HG03432 (cell line): Measurements from ENCODE around the gene SLC8A1.
"Not testable (repeated sequence)": the region's sequence is repeated elsewhere in the genome, so short reads cannot be mapped to it uniquely, and the experiment has no call there.

Experiments used
- ATAC-seq: cut with Tn5 transposase; IDR thresholded peaks from one replicate; pipeline ENCODE4 v1.9.1; 2021; ENCODE audit warnings: mild to moderate bottlenecking, moderate library complexity; ENCODE audit not compliant: unreplicated experiment

Gene SLC8A1

DNA sequence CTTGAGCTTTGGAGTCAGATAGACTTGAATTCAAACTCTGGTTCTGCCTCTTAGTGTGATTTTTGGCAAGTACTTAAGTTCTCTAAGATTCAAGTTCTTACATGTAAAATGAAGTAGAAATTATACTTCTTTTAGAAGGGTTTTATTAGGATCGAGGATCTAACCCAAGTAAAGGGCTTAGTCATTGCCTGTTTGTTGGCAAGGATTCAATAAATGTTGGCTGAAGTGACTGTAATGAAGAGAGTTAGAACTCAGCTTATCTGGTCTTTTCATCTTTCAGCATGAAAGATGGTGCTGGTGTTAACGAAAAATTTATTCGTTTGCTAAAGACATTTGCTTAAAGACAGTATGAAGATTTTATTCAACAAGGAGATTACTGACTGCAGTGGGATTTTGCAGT is 356.9 kb downstream of the SLC8A1 start:
- no peak for ATAC-seq

DNA sequence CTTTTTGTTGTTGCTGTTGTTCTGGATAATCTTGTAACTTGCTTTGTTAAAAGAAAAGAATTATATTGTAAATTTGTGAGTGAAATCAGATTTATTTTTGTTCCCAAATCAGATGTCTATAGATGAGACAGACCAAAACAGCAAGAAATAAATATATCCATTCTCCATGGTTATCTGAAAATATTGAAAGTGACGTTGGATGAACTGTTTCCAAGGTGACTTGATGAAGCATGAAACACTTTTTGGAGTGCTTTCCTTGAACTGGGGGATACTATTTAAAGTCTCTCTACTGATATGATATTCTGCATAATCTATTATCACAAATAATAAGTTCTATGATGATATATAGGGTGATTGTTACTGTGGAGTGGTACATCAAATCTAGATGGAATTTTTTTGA is 357.4 kb downstream of the SLC8A1 start:
- ATAC-seq = no peak

DNA sequence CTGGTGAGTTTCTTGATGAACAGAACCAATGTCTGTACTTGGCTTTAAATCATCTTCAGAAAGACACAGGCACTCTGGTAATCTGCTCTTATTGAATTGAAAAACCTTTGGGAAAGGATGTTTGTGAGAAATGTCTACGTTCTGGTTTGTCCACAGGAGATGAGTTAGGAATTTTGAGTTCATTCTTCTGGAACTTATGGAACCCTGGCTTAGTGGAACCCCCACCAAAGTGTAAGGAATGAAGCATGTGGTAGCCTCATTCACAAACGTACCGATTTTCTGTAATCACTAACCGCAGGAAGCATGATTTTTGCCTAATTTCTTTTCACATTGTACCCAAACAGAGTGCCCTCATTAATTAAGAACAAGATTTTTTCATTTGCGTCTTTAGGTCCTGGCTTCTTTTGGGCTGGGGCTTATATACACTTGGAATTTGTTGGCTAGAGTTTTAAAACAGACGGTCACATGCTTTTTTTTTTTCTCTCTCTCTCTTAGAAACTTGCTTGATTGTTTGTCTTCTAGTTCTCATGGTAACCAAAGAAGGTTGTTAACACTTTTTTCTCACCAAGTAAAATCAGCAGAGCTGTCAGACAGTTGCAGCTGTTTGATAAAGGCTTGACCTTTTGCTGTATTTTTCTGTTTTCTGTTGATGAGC is 358.7 kb downstream of the SLC8A1 start:
- ATAC-seq = no peak

DNA sequence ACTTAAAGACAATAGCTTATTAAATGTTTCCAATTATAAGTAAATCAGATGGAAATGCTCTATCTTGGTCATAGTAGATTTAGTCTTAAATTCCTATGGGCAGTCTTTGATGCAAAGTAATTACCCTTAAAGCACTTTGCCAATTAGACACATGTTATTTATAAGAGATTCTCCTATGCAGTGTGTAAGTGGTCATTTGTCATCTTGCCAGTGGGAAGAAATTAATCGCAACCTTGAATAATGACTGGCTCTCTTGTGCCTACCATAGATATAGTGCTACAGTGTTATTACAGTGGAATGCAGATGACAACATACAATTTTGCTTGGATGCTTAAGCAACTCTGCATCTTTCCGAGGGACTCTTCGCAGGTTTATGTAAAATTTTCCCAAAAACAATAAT is 361.8 kb downstream of the SLC8A1 start:
- no peak for ATAC-seq

DNA sequence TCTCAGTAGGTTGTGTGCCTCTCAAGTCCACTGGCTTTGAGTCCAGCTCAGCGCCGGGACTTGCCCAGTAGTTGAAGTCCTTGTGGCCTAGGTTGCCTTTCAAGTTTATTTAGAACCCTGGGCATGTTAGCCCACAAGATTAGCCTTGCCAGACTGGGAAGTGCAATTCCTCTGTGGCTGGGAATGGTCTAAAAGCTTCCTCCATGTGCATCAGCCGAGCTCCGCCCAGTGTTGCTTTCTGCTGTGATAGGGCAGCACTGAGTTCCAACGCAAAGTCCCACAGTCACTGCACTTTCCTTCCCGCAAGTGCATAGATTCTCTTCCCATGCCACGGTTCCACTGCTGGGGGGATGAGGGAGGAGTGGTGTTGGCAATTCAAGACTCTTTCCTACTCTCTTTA is 364.0 kb downstream of the SLC8A1 start:
- ATAC-seq = no peak

- no peak for ATAC-seq
These were observed 364.5 kb downstream of the SLC8A1 start for GRCh38 chr2:40087434-40087833.

- no peak for ATAC-seq
These were observed 366.1 kb downstream of the SLC8A1 start for GRCh38 chr2:40085786-40086185.

DNA sequence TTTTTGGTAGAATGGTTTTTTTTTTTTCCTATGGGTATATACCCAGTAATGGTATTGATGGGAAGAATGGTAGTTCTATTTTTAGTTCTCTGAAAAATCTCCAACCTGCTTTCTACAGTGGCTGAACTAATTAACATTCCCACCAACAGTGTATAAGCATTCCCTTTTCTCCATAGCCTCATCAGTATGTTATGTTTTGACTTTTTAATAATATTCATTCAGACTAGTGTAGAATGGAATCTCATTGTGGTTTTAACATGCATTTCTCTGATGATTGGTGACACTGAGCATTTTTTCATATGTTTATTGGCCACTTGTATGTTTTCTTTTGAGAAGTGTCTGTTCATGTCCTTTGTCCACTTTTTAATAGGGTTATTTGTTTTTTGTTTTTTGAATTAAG is 378.6 kb downstream of the SLC8A1 start:
- not testable (repeated sequence) for ATAC-seq

GRCh38 chr2:40072442-40073232 is 379.3 kb downstream of the SLC8A1 start:
- ATAC-seq = no peak

- no peak for ATAC-seq
These were observed 389.5 kb downstream of the SLC8A1 start for GRCh38 chr2:40062381-40062780.

DNA sequence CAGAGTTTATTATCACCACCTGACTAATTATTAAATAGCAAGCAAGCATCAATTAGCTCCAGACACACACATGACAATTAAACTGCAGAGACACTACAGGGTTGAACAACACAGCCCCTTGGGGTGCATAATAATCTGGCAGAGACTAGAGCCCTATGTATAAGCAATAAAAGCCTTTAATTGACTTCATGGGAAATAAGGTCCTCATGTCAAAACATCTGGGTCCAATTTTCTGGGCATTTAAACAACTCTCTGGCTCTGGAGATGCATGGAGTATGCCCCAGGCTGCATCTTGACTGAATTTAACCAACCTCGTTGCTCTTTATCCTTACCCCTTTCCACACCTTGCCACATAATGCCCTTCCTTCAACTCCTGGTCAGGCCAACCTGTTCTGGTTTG is 402.1 kb downstream of the SLC8A1 start:
- no peak for ATAC-seq

GRCh38 chr2:40048506-40048905 is 403.4 kb downstream of the SLC8A1 start:
- no peak for ATAC-seq

DNA sequence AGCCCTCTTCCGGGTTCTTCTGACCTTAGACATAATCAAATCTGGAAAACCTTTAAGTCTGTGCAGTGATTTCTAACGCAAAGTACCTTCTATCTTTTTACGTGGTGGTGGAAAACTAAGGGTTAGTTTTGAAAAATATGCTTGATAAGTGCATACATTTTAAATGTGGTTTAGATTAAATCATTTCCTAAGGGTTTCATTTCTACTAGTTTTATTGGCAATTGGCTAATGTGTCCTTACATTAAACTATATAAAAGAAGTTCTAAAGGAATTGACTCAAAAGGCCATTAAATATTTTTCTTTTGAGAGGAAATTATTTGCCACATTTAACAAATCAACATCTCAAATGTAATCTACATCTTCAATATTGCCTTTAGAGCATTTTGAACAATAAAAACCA is 404.5 kb downstream of the SLC8A1 start:
- no peak for ATAC-seq
